ENCODE data around the gene EMC9. TPM values are rescaled to one million over a fixed set of nuclear protein-coding genes. Genes with fewer than 3 reads are reported as not detected.

EMC9 gene
- total RNA-seq, 4 donors from 2014 or later = 6.2 to 21.2 (median 10.9) TPM; not detected in 1

DNA sequence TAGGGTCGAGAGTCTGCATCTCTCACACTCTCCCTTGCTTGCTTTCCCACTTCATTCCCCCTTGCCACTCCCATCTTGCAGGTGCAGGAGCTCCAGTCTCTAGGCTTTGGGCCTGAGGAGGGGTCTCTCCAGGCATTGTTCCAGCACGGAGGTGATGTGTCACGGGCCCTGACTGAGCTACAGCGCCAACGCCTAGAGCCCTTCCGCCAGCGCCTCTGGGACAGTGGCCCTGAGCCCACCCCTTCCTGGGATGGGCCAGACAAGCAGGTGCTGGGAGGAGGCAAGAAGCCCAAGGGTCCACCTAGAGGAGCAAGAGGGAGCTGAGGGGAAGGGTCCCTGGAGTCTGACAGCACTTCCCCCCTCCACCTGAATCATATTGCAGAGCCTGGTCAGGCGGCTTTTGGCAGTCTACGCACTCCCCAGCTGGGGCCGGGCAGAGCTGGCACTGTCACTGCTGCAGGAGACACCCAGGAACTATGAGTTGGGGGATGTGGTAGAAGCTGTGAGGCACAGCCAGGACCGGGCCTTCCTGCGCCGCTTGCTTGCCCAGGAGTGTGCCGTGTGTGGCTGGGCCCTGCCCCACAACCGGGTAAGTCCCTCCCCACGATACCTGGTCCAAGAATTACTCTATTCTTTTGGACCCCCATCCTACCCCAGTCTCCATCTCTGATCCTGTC lies 10.2 kb upstream of the EMC9 start:
- no peak overlapping the region for H3K4me3 ChIP-seq
- no peaks in the 10 kb centered on the region for H3K36me3 ChIP-seq
- intact Hi-C loops (cut with DNase I; ENCODE audit: low total_unique reads) = no loop called here
- no peaks in the 10 kb centered on the region for H3K9me3 ChIP-seq
- peaks cover 4 to 6% of the 10 kb centered on the region in 2 donors for H3K4me1 ChIP-seq
- TF ChIP-seq, protein P1, sequence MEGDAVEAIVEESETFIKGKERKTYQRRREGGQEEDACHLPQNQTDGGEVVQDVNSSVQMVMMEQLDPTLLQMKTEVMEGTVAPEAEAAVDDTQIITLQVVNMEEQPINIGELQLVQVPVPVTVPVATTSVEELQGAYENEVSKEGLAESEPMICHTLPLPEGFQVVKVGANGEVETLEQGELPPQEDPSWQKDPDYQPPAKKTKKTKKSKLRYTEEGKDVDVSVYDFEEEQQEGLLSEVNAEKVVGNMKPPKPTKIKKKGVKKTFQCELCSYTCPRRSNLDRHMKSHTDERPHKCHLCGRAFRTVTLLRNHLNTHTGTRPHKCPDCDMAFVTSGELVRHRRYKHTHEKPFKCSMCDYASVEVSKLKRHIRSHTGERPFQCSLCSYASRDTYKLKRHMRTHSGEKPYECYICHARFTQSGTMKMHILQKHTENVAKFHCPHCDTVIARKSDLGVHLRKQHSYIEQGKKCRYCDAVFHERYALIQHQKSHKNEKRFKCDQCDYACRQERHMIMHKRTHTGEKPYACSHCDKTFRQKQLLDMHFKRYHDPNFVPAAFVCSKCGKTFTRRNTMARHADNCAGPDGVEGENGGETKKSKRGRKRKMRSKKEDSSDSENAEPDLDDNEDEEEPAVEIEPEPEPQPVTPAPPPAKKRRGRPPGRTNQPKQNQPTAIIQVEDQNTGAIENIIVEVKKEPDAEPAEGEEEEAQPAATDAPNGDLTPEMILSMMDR (IDR thresholded peaks at IDR 0.05) = no peak
- TF ChIP-seq POLR2A (IDR thresholded peaks at IDR 0.05) = no peak
- DNase-seq = no peak
- no peaks in the 10 kb centered on the region for H3K27me3 ChIP-seq
- no peak overlapping the region for H3K27ac ChIP-seq

DNA sequence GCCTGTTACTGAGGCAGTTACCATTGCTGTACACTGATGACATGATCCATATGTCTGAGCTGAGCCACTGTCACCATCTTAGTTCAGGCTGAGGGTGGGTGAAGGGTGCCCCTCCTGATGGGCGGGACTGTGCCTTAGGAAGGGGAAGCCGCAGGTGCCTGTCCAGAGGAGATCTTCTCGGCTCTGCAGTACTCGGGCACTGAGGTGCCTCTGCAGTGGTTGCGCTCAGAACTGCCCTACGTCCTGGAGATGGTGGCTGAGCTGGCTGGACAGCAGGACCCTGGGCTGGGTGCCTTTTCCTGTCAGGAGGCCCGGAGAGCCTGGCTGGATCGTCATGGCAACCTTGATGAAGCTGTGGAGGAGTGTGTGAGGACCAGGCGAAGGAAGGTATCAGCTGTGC lies 9.6 kb upstream of the EMC9 start:
- DNase-seq = no peak
- Histone ChIP-seq H3K27ac (no peak overlapping the region), H3K36me3 (no peaks in the 10 kb centered on the region), H3K27me3 (no peaks in the 10 kb centered on the region), H3K9me3 (no peaks in the 10 kb centered on the region), H3K4me1 (peaks cover 4 to 6% of the 10 kb centered on the region in 2 donors), H3K4me3 (no peak overlapping the region)
- TF ChIP-seq POLR2A (IDR thresholded peaks at IDR 0.05) = no peak
- TF ChIP-seq, protein P1 (IDR thresholded peaks at IDR 0.05) = no peak
- intact Hi-C loops (cut with DNase I; ENCODE audit: low total_unique reads) = no loop called here

GRCh38 chr14:24150567-24150966 lies 9.2 kb upstream of the EMC9 start:
- Histone ChIP-seq H3K4me3 (no peak overlapping the region), H3K4me1 (peaks cover 4 to 6% of the 10 kb centered on the region in 2 donors), H3K27ac (no peak overlapping the region), H3K36me3 (no peaks in the 10 kb centered on the region), H3K9me3 (no peaks in the 10 kb centered on the region), H3K27me3 (no peaks in the 10 kb centered on the region)
- no peak for DNase-seq
- intact Hi-C loops (cut with DNase I; ENCODE audit: low total_unique reads) = no loop called here
- TF ChIP-seq POLR2A (IDR thresholded peaks at IDR 0.05) = no peak
- TF ChIP-seq, protein P1 (IDR thresholded peaks at IDR 0.05) = no peak

- DNase-seq = no peak
- intact Hi-C loops (cut with DNase I; ENCODE audit: low total_unique reads) = no loop called here
Measured at GRCh38 chr14:24150061-24150460, 8.7 kb upstream of the EMC9 start.

GRCh38 chr14:24149302-24149969 lies 8.0 kb upstream of the EMC9 start:
- no peaks in the 10 kb centered on the region for H3K36me3 ChIP-seq
- no peak for DNase-seq
- H3K9me3 ChIP-seq = no peaks in the 10 kb centered on the region
- no peaks in the 10 kb centered on the region for H3K27me3 ChIP-seq
- no peak for TF ChIP-seq POLR2A (IDR thresholded peaks at IDR 0.05)
- TF ChIP-seq, protein P1 (IDR thresholded peaks at IDR 0.05) = no peak
- H3K27ac ChIP-seq = no peak overlapping the region
- no peak overlapping the region for H3K4me3 ChIP-seq
- intact Hi-C loops (cut with DNase I; ENCODE audit: low total_unique reads) = no loop called here
- peaks cover 4 to 6% of the 10 kb centered on the region in 2 donors for H3K4me1 ChIP-seq

More at GRCh38 chr14:24150061-24150460, 8.7 kb upstream of the EMC9 start:
- Histone ChIP-seq H3K4me1 (peaks cover 4 to 6% of the 10 kb centered on the region in 2 donors), H3K4me3 (no peak overlapping the region), H3K27ac (no peak overlapping the region), H3K36me3 (no peaks in the 10 kb centered on the region), H3K27me3 (no peaks in the 10 kb centered on the region), H3K9me3 (no peaks in the 10 kb centered on the region)
- TF ChIP-seq, protein P1 (IDR thresholded peaks at IDR 0.05) = no peak
- no peak for TF ChIP-seq POLR2A (IDR thresholded peaks at IDR 0.05)

Measured in uterus (tissue), 4 donors.